Activated T-helper 1 cell treated with anti-CD3 and anti-CD28 coated beads, Interleukin-12 subunit alpha, Interleukin-12 subunit beta, Interleukin-2, Interleukin-4 antibody, amounts not matched to agents 30 ng/mL and 10 ng/mL and 1 ng/mL, durations not matched to agents 14 hours and 24 hours and 36 hours (primary cell): Measurements from ENCODE around the gene EIPR1. TPM values are rescaled to one million over a fixed set of nuclear protein-coding genes. Genes with fewer than 3 reads are reported as not detected.
"Not testable (repeated sequence)": the region's sequence is repeated elsewhere in the genome, so short reads cannot be mapped to it uniquely, and the experiment has no call there.

ENCODE experiments used
- DNase-seq: peaks from one replicate; pipeline ENCODE4 v3.0.0; 2021; ENCODE audit warnings: low spot score
- H3K27ac Mint-ChIP-seq: one replicate; pipeline ENCODE4 v1.8.0; 2021; ENCODE audit warnings: mild to moderate bottlenecking, mixed read lengths
- H3K27me3 Mint-ChIP-seq: one replicate; pipeline ENCODE4 v1.8.0; 2022; ENCODE audit warnings: mild to moderate bottlenecking, moderate library complexity, mixed read lengths; ENCODE audit not compliant: insufficient read depth
- H3K36me3 Mint-ChIP-seq: one replicate; pipeline ENCODE4 v1.8.0; 2021; ENCODE audit warnings: low read depth, mixed read lengths
- H3K4me1 Mint-ChIP-seq: one replicate; pipeline ENCODE4 v1.8.0; 2021; ENCODE audit warnings: low read depth, mixed read lengths
- H3K4me3 Mint-ChIP-seq: one replicate; pipeline ENCODE4 v1.8.0; 2021; ENCODE audit warnings: mild to moderate bottlenecking, moderate library complexity, mixed read lengths
- H3K9me3 Mint-ChIP-seq: one replicate; pipeline ENCODE4 v1.8.0; 2021; ENCODE audit warnings: mixed read lengths
- intact Hi-C: fragments of 100-400 bp; cut with micrococcal nuclease; formaldehyde crosslinking; loops from one replicate; pipeline ENCODE4 v1.15.1; 2024
- total RNA-seq: library from RNA; stranded (reverse); gene quantifications from 2 replicates; pipeline ENCODE4 v1.2.3, GENCODE V29; 2022

Gene EIPR1
- total RNA-seq, 1 donor from 2014 or later: 53.8 TPM

- no peaks in the 10 kb centered on the region for H3K27me3 Mint-ChIP-seq
- peaks cover 7% of the 10 kb centered on the region for H3K4me1 Mint-ChIP-seq
- peaks cover 25% of the 10 kb centered on the region for H3K9me3 Mint-ChIP-seq
- intact Hi-C loops: no loop called here
- no peak overlapping the region for H3K27ac Mint-ChIP-seq
- H3K4me3 Mint-ChIP-seq: no peak overlapping the region
- DNase-seq: no peak
- peaks cover 59% of the 10 kb centered on the region for H3K36me3 Mint-ChIP-seq
Measured at GRCh38 chr2:3392216-3392615, 14.6 kb upstream of the EIPR1 start.

- Mint-ChIP-seq H3K4me3 (no peak overlapping the region), H3K27me3 (no peaks in the 10 kb centered on the region), H3K9me3 (peaks cover 7% of the 10 kb centered on the region), H3K36me3 (peaks cover 46% of the 10 kb centered on the region), H3K4me1 (peaks cover 7% of the 10 kb centered on the region), H3K27ac (no peak overlapping the region)
- intact Hi-C loops: no loop called here
- DNase-seq: no peak
Measured at GRCh38 chr2:3390041-3390440, 12.4 kb upstream of the EIPR1 start.

GRCh38 chr2:3389193-3389592 lies 11.6 kb upstream of the EIPR1 start:
- Mint-ChIP-seq H3K36me3 (peaks cover 42% of the 10 kb centered on the region), H3K27me3 (no peaks in the 10 kb centered on the region), H3K4me1 (peaks cover 14% of the 10 kb centered on the region), H3K4me3 (no peak overlapping the region), H3K9me3 (no peaks in the 10 kb centered on the region), H3K27ac (no peak overlapping the region)
- DNase-seq: no peak
- intact Hi-C loops: no loop called here

GRCh38 chr2:3388412-3388738 lies 10.8 kb upstream of the EIPR1 start:
- intact Hi-C loops: no loop called here

GRCh38 chr2:3387644-3388411 lies 10.2 kb upstream of the EIPR1 start:
- intact Hi-C loops: no loop called here
- H3K4me3 Mint-ChIP-seq: no peak overlapping the region
- H3K27ac Mint-ChIP-seq: no peak overlapping the region
- no peaks in the 10 kb centered on the region for H3K27me3 Mint-ChIP-seq
- peaks cover 34% of the 10 kb centered on the region for H3K36me3 Mint-ChIP-seq
- no peaks in the 10 kb centered on the region for H3K9me3 Mint-ChIP-seq
- no peak for DNase-seq
- peaks cover 17% of the 10 kb centered on the region for H3K4me1 Mint-ChIP-seq

More at GRCh38 chr2:3388412-3388738, 10.8 kb upstream of the EIPR1 start:
- H3K36me3 Mint-ChIP-seq: peaks cover 36% of the 10 kb centered on the region
- H3K9me3 Mint-ChIP-seq: no peaks in the 10 kb centered on the region
- H3K27ac Mint-ChIP-seq: no peak overlapping the region
- DNase-seq: no peak
- H3K4me1 Mint-ChIP-seq: peaks cover 17% of the 10 kb centered on the region
- H3K27me3 Mint-ChIP-seq: no peaks in the 10 kb centered on the region
- no peak overlapping the region for H3K4me3 Mint-ChIP-seq

GRCh38 chr2:3387011-3387410 lies 9.4 kb upstream of the EIPR1 start:
- intact Hi-C loops: no loop called here
- H3K4me3 Mint-ChIP-seq: no peak overlapping the region
- H3K36me3 Mint-ChIP-seq: peaks cover 29% of the 10 kb centered on the region
- H3K4me1 Mint-ChIP-seq: peaks cover 17% of the 10 kb centered on the region
- no peak for DNase-seq
- H3K27ac Mint-ChIP-seq: no peak overlapping the region
- H3K9me3 Mint-ChIP-seq: no peaks in the 10 kb centered on the region
- H3K27me3 Mint-ChIP-seq: no peaks in the 10 kb centered on the region

- H3K27me3 Mint-ChIP-seq: no peaks in the 10 kb centered on the region
- peaks cover 22% of the 10 kb centered on the region for H3K4me1 Mint-ChIP-seq
- no peak overlapping the region for H3K4me3 Mint-ChIP-seq
- H3K36me3 Mint-ChIP-seq: peaks cover 28% of the 10 kb centered on the region
- intact Hi-C loops: no loop called here
- no peak overlapping the region for H3K27ac Mint-ChIP-seq
- H3K9me3 Mint-ChIP-seq: no peaks in the 10 kb centered on the region
- no peak for DNase-seq
Measured at GRCh38 chr2:3386448-3386958, 8.9 kb upstream of the EIPR1 start.

- Mint-ChIP-seq H3K9me3 (no peaks in the 10 kb centered on the region), H3K36me3 (peaks cover 20% of the 10 kb centered on the region), H3K4me3 (peak within 1 kb of the TSS; percentile 99), H3K27me3 (no peaks in the 10 kb centered on the region), H3K27ac (peak within 1 kb of the TSS; percentile 98), H3K4me1 (peaks cover 48% of the 10 kb centered on the region)
- intact Hi-C loops: loop anchor here (1.0 to 5.0 kb wide), 3 partner anchors 143 to 227 kb away; no protein-coding TSS in a partner anchor
- peak; percentile 91 for DNase-seq
Measured at GRCh38 chr2:3379647-3380534, 2.3 kb upstream of the EIPR1 start, which contains the start of gene TRAPPC12. TRAPPC12 (plus strand) TSS chr2:3379694; CDS start chr2:3387624, 7,930 bp downstream.

GRCh38 chr2:3379339-3379646 lies 1.7 kb upstream of the EIPR1 start:
- Mint-ChIP-seq H3K9me3 (no peaks in the 10 kb centered on the region), H3K27ac (peak overlapping the region; percentile 98), H3K4me1 (peaks cover 42% of the 10 kb centered on the region), H3K4me3 (peak overlapping the region; percentile 99), H3K27me3 (no peaks in the 10 kb centered on the region), H3K36me3 (peaks cover 18% of the 10 kb centered on the region)
- intact Hi-C loops: loop anchor here (1.0 to 5.0 kb wide), 3 partner anchors 142 to 228 kb away; no protein-coding TSS in a partner anchor
- no peak for DNase-seq

- Mint-ChIP-seq H3K9me3 (no peaks in the 10 kb centered on the region), H3K4me3 (peak overlapping the region; percentile 99), H3K27me3 (no peaks in the 10 kb centered on the region), H3K4me1 (peaks cover 38% of the 10 kb centered on the region), H3K27ac (peak overlapping the region; percentile 98), H3K36me3 (peaks cover 16% of the 10 kb centered on the region)
- DNase-seq: no peak
- intact Hi-C loops: loop anchor here (1.0 to 5.0 kb wide), 7 partner anchors 19 to 274 kb away; partner anchors contain the start of genes ADI1, RNASEH1 and RPS7
Measured at GRCh38 chr2:3377279-3377611, 373 bp downstream of the EIPR1 start.

- Mint-ChIP-seq H3K4me3 (peak overlapping the region; percentile 99), H3K36me3 (peaks cover 15% of the 10 kb centered on the region), H3K27ac (peak overlapping the region; percentile 98), H3K27me3 (no peaks in the 10 kb centered on the region), H3K9me3 (no peaks in the 10 kb centered on the region), H3K4me1 (peaks cover 37% of the 10 kb centered on the region)
- intact Hi-C loops: loop anchor here (1.0 to 5.0 kb wide), 7 partner anchors 19 to 274 kb away; partner anchors contain the start of genes ADI1, RNASEH1 and RPS7
- no peak for DNase-seq
Measured at GRCh38 chr2:3376821-3377220, 797 bp downstream of the EIPR1 start.

- H3K4me3 Mint-ChIP-seq, H3K27me3 Mint-ChIP-seq, H3K27ac Mint-ChIP-seq, H3K36me3 Mint-ChIP-seq, DNase-seq, H3K4me1 Mint-ChIP-seq, intact Hi-C loops, H3K9me3 Mint-ChIP-seq: not testable (repeated sequence)
Measured at GRCh38 chr2:3369340-3370181, 8.1 kb downstream of the EIPR1 start.
